ENCODE data around the gene APPL1.

GRCh38 chr3:57192028-57192427 is 35.5 kb upstream of the APPL1 start:
- TF ChIP-seq FOXM1 (IDR thresholded peaks at IDR 0.05; ENCODE audit: borderline replicate concordance) (no peak), BHLHE40 (IDR thresholded peaks at IDR 0.05; ENCODE audit: borderline replicate concordance) (no peak), LEF1 (IDR thresholded peaks at IDR 0.05; ENCODE audit: borderline replicate concordance) (no peak), NFRKB (IDR thresholded peaks at IDR 0.05) (no peak), SP1 (IDR thresholded peaks at IDR 0.05) (no peak)

Measured in HEK293T (cell line).